OCI-LY3 (cell line): ENCODE measurements around the gene SMIM7.

Experiments used
- H2AFZ ChIP-seq: fragments of 200-600, 300-600 bp; shearing (Covaris generic); 2 replicates; pipeline ENCODE4 v1.6.0; 2014; ENCODE audit warnings: antibody characterized with exemption, low read depth, low read length
- H3K27ac ChIP-seq: fragments of 200-600, 300-600 bp; sonication (generic); 2 replicates; pipeline ENCODE4 v1.5.1; 2014; ENCODE audit warnings: mild to moderate bottlenecking, low read length, moderate library complexity, mixed read lengths
- H3K27me3 ChIP-seq: fragments of 200-600, 300-600 bp; sonication (generic); 2 replicates; pipeline ENCODE4 v1.6.1; 2014; ENCODE audit warnings: low read depth, low read length, mixed read lengths
- H3K36me3 ChIP-seq: fragments of 200-600, 300-600 bp; sonication (generic); replicated peaks from 2 replicates; pipeline ENCODE3; 2014; ENCODE audit warnings: low read depth, low read length, mixed read lengths
- H3K4me1 ChIP-seq: fragments of 300-600, 200-600 bp; sonication (generic); 2 replicates; pipeline ENCODE4 v1.6.1; 2014; ENCODE audit warnings: low read length, mixed read lengths
- H3K4me2 ChIP-seq: fragments of 200-600, 300-600 bp; sonication (generic); 2 replicates; pipeline ENCODE4 v1.6.1; 2014; ENCODE audit warnings: low read length, mixed read lengths
- H3K4me3 ChIP-seq: fragments of 300-600, 200-600 bp; sonication (generic); 2 replicates; pipeline ENCODE4 v1.5.1; 2014; ENCODE audit warnings: antibody characterized with exemption, mild to moderate bottlenecking, low read length, moderate library complexity
- H3K79me2 ChIP-seq: fragments of 300-600, 200-600 bp; shearing (Covaris generic); 2 replicates; pipeline ENCODE4 v1.6.1; 2014; ENCODE audit warnings: mild to moderate bottlenecking, low read length, mixed read lengths
- H3K9ac ChIP-seq: fragments of 300-600, 200-600 bp; shearing (Covaris generic); 2 replicates; pipeline ENCODE4 v1.6.0; 2014; ENCODE audit warnings: mild to moderate bottlenecking, low read length, moderate library complexity
- H3K9me3 ChIP-seq: fragments of 200-600, 300-600 bp; shearing (Covaris generic); 2 replicates; pipeline ENCODE4 v1.6.1; 2014; ENCODE audit warnings: low read length, mixed read lengths; ENCODE audit not compliant: insufficient read depth
- H4K20me1 ChIP-seq: fragments of 200-600, 300-600 bp; sonication (generic); 2 replicates; pipeline ENCODE4 v1.6.1; 2016; ENCODE audit warnings: low read length, mixed read lengths; ENCODE audit not compliant: insufficient read depth
- CTCF ChIP-seq: fragments of 200-600, 300-600 bp; sonication (generic); IDR thresholded peaks from 2 replicates; pipeline ENCODE4 v1.5.1; 2014; ENCODE audit warnings: antibody characterized with exemption, low read length, low read depth
- EZH2phosphoT487 ChIP-seq: fragments of 200-600 bp; shearing (Covaris generic); IDR thresholded peaks from 2 replicates; pipeline ENCODE4 v1.6.1; 2018; ENCODE audit warnings: antibody characterized with exemption, mixed run types, low read depth

The SMIM7 gene

DNA sequence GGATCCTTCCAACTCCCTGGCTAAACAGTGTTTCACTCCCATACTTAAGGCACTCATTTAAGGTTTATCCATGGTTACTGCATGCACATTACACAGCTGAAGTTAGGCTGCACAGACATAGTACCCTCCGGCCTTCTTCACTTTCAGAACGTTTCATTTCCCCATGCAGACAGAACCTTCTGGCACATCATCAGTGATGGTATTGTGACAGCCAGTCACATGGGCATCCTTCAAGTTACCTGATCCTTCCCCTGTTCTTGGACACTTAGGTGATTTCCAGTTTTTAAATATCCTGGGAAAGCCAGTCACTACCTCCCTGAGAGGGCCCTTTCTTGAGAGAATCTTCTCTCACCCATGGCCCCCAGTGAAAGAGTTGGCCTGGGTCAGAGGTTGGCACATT is 9.1 kb downstream of the SMIM7 start:
- H3K36me3 ChIP-seq, result peaks cover 71% of the 10 kb centered on the region

DNA sequence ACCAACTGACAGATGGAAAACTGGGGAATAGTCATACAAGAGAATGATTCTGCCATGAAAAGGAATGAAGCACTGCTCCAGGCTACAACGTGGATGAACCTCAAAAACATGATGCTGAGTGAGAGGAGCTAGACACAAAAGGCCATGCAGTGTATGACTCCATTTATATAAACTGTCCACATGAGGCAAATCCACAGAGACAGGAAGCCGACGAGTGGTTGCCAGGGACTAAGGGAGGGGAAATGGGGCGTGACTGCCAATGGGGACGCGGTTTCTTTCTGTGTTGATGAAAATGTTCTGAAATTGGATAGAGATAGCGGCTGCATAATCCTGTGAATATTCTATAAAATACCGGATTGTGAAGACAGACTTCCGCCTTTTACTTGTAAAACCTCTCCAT is 10.2 kb downstream of the SMIM7 start:
- H3K79me2 ChIP-seq, result peaks cover 16% of the 10 kb centered on the region

More for the DNA sequence above, 9.1 kb downstream of the SMIM7 start:
- Histone ChIP-seq H3K27me3 (no peaks in the 10 kb centered on the region), H3K27ac (no peak overlapping the region), H3K4me1 (no peaks in the 10 kb centered on the region), H3K4me2 (no peak overlapping the region), H3K79me2 (peaks cover 16% of the 10 kb centered on the region), H2AFZ (no peak overlapping the region), H3K4me3 (no peak overlapping the region), H3K9ac (no peak overlapping the region), H3K9me3 (no peaks in the 10 kb centered on the region), H4K20me1 (peaks cover 34% of the 10 kb centered on the region; the same call in 1 of the 2 replicates)
- TF ChIP-seq EZH2phosphoT487 (no peak), CTCF (no peak)

DNA sequence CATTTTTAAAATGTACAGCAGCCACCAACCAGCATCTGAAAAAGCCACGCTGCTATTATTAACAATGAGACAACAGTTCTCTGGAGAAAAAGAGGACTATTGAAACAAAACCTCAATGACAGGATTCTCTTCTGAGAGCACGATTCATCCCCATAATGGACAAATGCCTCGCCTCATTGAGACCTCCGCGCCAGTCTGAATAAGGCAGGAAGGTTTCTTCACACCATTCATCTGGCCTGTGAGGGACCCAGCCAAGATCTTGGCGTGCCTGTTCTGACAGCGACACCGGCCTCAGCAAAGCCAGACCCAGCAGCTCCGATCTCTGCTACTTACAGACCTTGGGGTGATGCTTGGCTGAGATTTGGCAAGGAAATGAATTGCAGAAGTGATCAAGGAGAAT is 14.8 kb downstream of the SMIM7 start:
- Histone ChIP-seq H3K27ac (no peak overlapping the region), H3K4me1 (no peaks in the 10 kb centered on the region), H3K9me3 (no peaks in the 10 kb centered on the region), H3K9ac (no peak overlapping the region), H3K36me3 (peaks cover 63% of the 10 kb centered on the region), H4K20me1 (peaks cover 7% of the 10 kb centered on the region; the same call in 1 of the 2 replicates), H2AFZ (no peak overlapping the region), H3K4me2 (no peak overlapping the region), H3K79me2 (peaks cover 47% of the 10 kb centered on the region), H3K4me3 (no peak overlapping the region), H3K27me3 (no peaks in the 10 kb centered on the region)
- TF ChIP-seq EZH2phosphoT487 (no peak), CTCF (no peak)

More for the DNA sequence above, 10.2 kb downstream of the SMIM7 start:
- Histone ChIP-seq H2AFZ (no peak overlapping the region), H3K9me3 (no peaks in the 10 kb centered on the region), H3K9ac (no peak overlapping the region), H3K4me3 (no peak overlapping the region), H3K36me3 (peaks cover 70% of the 10 kb centered on the region), H4K20me1 (peaks cover 31% of the 10 kb centered on the region), H3K27ac (no peak overlapping the region), H3K4me1 (no peaks in the 10 kb centered on the region), H3K27me3 (no peaks in the 10 kb centered on the region), H3K4me2 (no peak overlapping the region)
- TF ChIP-seq EZH2phosphoT487, result no peak
- no peak for TF ChIP-seq CTCF

- Histone ChIP-seq H3K4me3 (no peak overlapping the region), H3K27me3 (no peaks in the 10 kb centered on the region), H3K9ac (no peak overlapping the region), H3K4me2 (no peak overlapping the region), H3K4me1 (no peaks in the 10 kb centered on the region), H2AFZ (no peak overlapping the region), H3K27ac (no peak overlapping the region), H3K9me3 (no peaks in the 10 kb centered on the region), H4K20me1 (peaks cover 9% of the 10 kb centered on the region; the same call in 1 of the 2 replicates), H3K36me3 (peaks cover 65% of the 10 kb centered on the region), H3K79me2 (peaks cover 72% of the 10 kb centered on the region)
- TF ChIP-seq CTCF, result no peak
- TF ChIP-seq EZH2phosphoT487, result no peak
Observed at GRCh38 chr19:16641695-16642094, 18.2 kb downstream of the SMIM7 start.
